Fibroblast of lung (primary cell): ENCODE data around the gene ZNF277. TPM values are rescaled to one million over a fixed set of nuclear protein-coding genes. Genes with fewer than 3 reads are reported as not detected.

Source experiments
- DNase-seq, 2 donors: peaks; one replicate each; pipeline versions ENCODE4 v3.0.0 to v3.0.0-alpha.2; 2010; ENCODE audit warnings: low read depth in 2 of 2
- H2AFZ ChIP-seq: 2 replicates; pipeline ENCODE4 v1.5.1; 2012; ENCODE audit warnings: low read length, control low read depth, inconsistent platforms
- H3K27ac ChIP-seq: 2 replicates; pipeline ENCODE4 v1.5.1; 2011; ENCODE audit warnings: low read length, control low read depth; ENCODE audit not compliant: insufficient read depth
- H3K27me3 ChIP-seq: 2 replicates; pipeline ENCODE4 v1.5.1; 2011; ENCODE audit warnings: mild to moderate bottlenecking, low read length; ENCODE audit not compliant: control insufficient read depth, insufficient read depth
- H3K36me3 ChIP-seq: 2 replicates; pipeline ENCODE4 v1.5.1; 2011; ENCODE audit warnings: low read length; ENCODE audit not compliant: control insufficient read depth, insufficient read depth
- H3K4me1 ChIP-seq: 2 replicates; pipeline ENCODE4 v1.5.1; 2011; ENCODE audit warnings: low read length; ENCODE audit not compliant: control insufficient read depth, insufficient read depth; ENCODE audit errors: extremely low read depth
- H3K4me2 ChIP-seq: 2 replicates; pipeline ENCODE4 v1.5.1; 2011; ENCODE audit warnings: low read length, control low read depth; ENCODE audit not compliant: insufficient read depth; ENCODE audit errors: extremely low read depth
- H3K4me3 ChIP-seq, 4 experiments: fragments of 200-600 bp in 1 of 4; sonication (generic) in 1 of 4; replicated peaks in 1 of 4; 2 replicates each; pipeline ENCODE4 v1.5.1; 2011 to 2016; ENCODE audit warnings: low read length in 4 of 4, low read depth in 3 of 4, mild to moderate bottlenecking in 3 of 4, control low read depth in 2 of 4, inconsistent platforms in 1 of 4, mixed read lengths in 1 of 4; ENCODE audit not compliant: insufficient read depth in 1 of 4; ENCODE audit errors: control extremely low read depth in 1 of 4
- H3K79me2 ChIP-seq: 2 replicates; pipeline ENCODE4 v1.5.1; 2012; ENCODE audit warnings: mild to moderate bottlenecking, low read length, inconsistent platforms; ENCODE audit not compliant: control insufficient read depth, insufficient read depth
- H3K9ac ChIP-seq: 2 replicates; pipeline ENCODE4 v1.5.1; 2011; ENCODE audit warnings: mild to moderate bottlenecking, low read length, control low read depth; ENCODE audit not compliant: insufficient read depth
- H3K9me3 ChIP-seq: 2 replicates; pipeline ENCODE4 v1.5.1; 2012; ENCODE audit warnings: low read depth, low read length; ENCODE audit not compliant: control insufficient read depth, insufficient read depth
- H4K20me1 ChIP-seq: 2 replicates; pipeline ENCODE4 v1.5.1; 2011; ENCODE audit warnings: low read length; ENCODE audit not compliant: control insufficient read depth, insufficient read depth; ENCODE audit errors: extremely low read depth
- EZH2 ChIP-seq: IDR thresholded peaks from 2 replicates; pipeline ENCODE4 v1.5.1; 2012; ENCODE audit warnings: low read length, control low read depth, mild to moderate bottlenecking; ENCODE audit errors: missing control alignments
- polyA plus RNA-seq, 2 donors: library from polyadenylated mRNA; depleted of rRNA in 1 of 2; stranded (reverse) in 1 of 2; unstranded in 1 of 2; fragments of >200 nt; gene quantifications; 2 replicates each; pipeline ENCODE4 v1.2.1, GENCODE V29; 2011 to 2012; ENCODE audit warnings: missing spikeins in 1 of 2
- total RNA-seq: library from RNA; depleted of rRNA; stranded (reverse); fragments of >200 nt; gene quantifications from 2 replicates; pipeline ENCODE4 v1.2.1, GENCODE V29; 2014
- TF ChIP-seq, protein P1 (sequence below), 2 donors: IDR thresholded peaks in 1 of 2; conservative IDR thresholded peaks in 1 of 2; 1 replicate in 1 of 2; 2 replicates in 1 of 2; pipeline ENCODE4 v1.5.1; 2011 to 2012; ENCODE audit warnings: low read length in 2 of 2, control low read depth in 1 of 2, inconsistent platforms in 1 of 2, low read depth in 1 of 2, mild to moderate bottlenecking in 1 of 2

ZNF277 gene
- total and polyA plus RNA-seq, 2 donors (not counting 1 experiment from before 2014, with no cell fraction given): 23.1 to 66.6 TPM

DNA sequence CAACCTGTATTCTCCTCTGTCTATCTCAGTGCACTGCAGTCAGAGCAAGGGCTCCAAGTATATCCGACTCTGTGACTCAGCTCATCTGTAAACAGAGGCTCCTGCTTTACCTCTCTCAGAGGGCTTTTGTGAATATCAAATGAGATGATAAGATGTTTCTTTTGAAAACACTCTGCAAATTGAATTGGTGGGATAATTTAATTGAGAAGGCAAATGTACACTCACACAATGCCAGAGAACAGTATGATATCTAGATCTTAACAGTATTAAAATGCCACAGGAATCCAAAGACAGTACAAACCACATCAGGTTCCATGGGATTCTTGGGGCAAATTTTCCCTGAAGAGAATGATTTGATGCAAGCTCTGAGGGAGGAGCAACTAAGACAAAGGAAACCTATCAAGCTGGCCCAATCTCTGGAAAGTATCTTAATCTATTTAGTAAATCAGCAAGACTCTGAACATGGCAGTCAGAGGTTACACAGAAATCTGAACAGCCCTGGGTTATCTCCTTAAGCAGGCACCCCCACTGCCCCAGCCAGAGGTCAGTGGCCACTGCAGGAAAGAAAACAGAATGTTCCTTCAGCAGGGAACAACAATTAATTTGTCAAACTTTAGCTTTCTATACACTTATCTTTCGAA lies 46.2 kb upstream of the ZNF277 start:
- Histone ChIP-seq H3K36me3 (no peaks in the 10 kb centered on the region), H3K79me2 (peaks cover 1% of the 10 kb centered on the region), H2AFZ (no peak overlapping the region), H3K9ac (no peak overlapping the region), H4K20me1 (no peaks in the 10 kb centered on the region), H3K4me1 (peaks cover 8% of the 10 kb centered on the region), H3K27me3 (no peaks in the 10 kb centered on the region), H3K4me2 (peak overlapping the region; percentile 46), H3K4me3 (no peak overlapping the region), H3K9me3 (no peaks in the 10 kb centered on the region), H3K27ac (no peak overlapping the region)
- TF ChIP-seq, protein P1, sequence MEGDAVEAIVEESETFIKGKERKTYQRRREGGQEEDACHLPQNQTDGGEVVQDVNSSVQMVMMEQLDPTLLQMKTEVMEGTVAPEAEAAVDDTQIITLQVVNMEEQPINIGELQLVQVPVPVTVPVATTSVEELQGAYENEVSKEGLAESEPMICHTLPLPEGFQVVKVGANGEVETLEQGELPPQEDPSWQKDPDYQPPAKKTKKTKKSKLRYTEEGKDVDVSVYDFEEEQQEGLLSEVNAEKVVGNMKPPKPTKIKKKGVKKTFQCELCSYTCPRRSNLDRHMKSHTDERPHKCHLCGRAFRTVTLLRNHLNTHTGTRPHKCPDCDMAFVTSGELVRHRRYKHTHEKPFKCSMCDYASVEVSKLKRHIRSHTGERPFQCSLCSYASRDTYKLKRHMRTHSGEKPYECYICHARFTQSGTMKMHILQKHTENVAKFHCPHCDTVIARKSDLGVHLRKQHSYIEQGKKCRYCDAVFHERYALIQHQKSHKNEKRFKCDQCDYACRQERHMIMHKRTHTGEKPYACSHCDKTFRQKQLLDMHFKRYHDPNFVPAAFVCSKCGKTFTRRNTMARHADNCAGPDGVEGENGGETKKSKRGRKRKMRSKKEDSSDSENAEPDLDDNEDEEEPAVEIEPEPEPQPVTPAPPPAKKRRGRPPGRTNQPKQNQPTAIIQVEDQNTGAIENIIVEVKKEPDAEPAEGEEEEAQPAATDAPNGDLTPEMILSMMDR (conservative IDR thresholded peaks at IDR 0.05 in 1 of 2, IDR thresholded peaks at IDR 0.05 in 1 of 2; ENCODE audit: low read depth in 1 of 2, low read length in 2 of 2): no peak
- TF ChIP-seq EZH2: no peak
- peak; percentile 48 for DNase-seq

DNA sequence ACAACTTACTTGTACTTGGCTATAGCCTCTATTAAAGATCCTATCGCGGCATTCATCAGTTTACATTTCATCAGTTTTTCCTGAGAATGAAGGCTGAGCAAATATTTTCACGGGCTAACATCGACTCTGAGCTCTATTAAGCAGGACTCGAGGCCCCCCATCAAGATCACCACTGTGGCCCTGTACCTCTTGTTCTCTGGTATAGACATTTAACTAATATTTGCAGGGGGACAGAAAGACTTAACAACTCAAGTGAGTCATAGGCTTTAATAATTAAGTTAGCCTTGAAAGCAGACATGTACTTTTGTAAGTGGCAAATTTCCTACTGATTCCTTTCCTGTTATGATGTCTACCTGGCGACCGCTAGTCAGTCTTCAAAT lies 45.7 kb upstream of the ZNF277 start:
- Histone ChIP-seq H3K4me1 (peaks cover 8% of the 10 kb centered on the region), H3K27me3 (no peaks in the 10 kb centered on the region), H2AFZ (no peak overlapping the region), H3K36me3 (no peaks in the 10 kb centered on the region), H3K27ac (no peak overlapping the region), H3K4me2 (peak overlapping the region; percentile 46), H3K9me3 (no peaks in the 10 kb centered on the region), H3K4me3 (peak overlapping the region in 1 of 4 experiments; percentile 23), H3K9ac (no peak overlapping the region), H3K79me2 (peaks cover 1% of the 10 kb centered on the region), H4K20me1 (no peaks in the 10 kb centered on the region)
- TF ChIP-seq EZH2: no peak
- TF ChIP-seq, protein P1 (conservative IDR thresholded peaks at IDR 0.05 in 1 of 2, IDR thresholded peaks at IDR 0.05 in 1 of 2; ENCODE audit: low read depth in 1 of 2, low read length in 2 of 2): no peak
- DNase-seq: no peak

DNA sequence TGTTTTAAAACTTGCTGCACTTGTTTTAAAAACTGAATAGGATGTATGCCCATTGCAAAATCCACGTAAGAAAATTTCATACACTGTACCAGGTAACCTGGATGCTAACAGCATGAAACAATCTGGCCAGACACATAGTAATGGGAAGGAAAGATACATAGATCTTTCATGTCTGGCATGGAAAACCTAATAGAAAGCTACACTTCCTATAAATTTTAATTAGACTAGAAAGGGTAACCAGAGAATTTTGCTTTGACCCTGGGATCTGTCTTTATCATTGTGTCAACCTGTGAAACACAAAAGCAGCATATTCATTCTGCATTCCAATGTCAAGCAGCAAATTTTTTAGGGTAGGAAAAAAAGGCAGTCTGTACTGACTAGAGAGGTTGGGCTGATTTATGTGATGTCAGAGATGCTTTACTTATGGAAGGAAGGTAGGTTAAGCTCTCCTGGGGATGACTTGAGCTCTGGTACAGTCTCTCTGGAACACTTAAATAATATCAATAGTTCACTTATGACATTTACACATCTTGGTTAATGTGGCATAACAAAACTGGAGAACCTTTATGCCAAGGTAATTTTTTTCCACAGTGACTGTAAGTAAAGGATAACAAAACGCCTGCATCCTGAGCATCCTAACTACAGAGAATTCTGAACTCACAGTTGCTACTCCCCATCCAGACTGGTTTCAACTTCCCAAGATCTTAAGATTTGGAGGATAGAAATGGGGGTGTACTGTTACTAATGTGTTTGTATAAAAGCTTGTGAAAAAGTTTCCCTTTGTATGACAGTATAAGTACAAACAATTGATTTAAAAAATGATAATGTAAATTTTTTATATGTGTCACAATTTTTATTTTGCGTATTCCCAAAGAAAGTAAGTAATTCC lies 45.0 kb upstream of the ZNF277 start:
- H3K9ac ChIP-seq: no peak overlapping the region
- DNase-seq: no peak
- TF ChIP-seq, protein P1 (conservative IDR thresholded peaks at IDR 0.05 in 1 of 2, IDR thresholded peaks at IDR 0.05 in 1 of 2; ENCODE audit: low read depth in 1 of 2, low read length in 2 of 2): no peak
- no peak overlapping the region for H3K4me2 ChIP-seq
- H3K27me3 ChIP-seq: no peaks in the 10 kb centered on the region
- H3K79me2 ChIP-seq: peaks cover 1% of the 10 kb centered on the region
- no peaks in the 10 kb centered on the region for H4K20me1 ChIP-seq
- H3K4me3 ChIP-seq: no peak overlapping the region
- H3K4me1 ChIP-seq: peaks cover 8% of the 10 kb centered on the region
- H3K9me3 ChIP-seq: no peaks in the 10 kb centered on the region
- H2AFZ ChIP-seq: no peak overlapping the region
- H3K27ac ChIP-seq: no peak overlapping the region
- no peaks in the 10 kb centered on the region for H3K36me3 ChIP-seq
